Measurements from ENCODE around the gene COX19.

DNA sequence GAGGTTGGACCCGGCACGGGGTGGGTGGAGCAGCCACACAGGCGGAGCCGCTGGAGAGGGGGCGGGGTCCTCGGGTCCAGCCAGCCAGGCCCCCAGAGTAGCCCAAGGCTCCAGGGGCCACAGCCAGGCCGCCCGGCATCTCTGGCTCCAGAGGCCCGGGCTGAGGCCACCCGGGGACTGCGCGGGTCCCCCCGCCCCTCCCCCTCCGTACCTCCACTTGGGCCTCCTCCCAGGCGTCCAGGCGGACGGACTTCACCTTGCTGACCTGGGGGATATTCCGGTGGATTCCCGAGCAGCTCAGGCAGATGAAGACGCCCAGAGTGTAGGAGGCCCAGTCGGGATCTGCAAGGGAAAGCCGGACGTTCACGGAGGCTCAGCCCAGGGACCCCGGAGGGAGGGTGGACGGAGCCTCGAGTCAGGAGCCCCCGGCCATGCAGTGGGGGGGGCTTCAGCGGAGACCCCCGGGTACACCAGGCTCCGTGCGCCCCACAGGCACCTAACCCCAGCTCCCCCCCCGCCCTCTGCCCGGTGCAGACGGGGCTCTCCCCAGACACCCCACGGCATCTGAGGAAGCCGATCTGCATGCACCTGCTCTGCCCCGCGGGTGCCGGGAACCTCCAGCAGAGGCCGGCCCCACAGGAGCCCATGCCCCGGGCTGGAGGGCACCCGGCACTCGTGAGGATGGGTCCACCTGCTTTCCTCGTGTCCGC, 40.0 kb downstream of the COX19 start:
- TF ChIP-seq, protein P1, sequence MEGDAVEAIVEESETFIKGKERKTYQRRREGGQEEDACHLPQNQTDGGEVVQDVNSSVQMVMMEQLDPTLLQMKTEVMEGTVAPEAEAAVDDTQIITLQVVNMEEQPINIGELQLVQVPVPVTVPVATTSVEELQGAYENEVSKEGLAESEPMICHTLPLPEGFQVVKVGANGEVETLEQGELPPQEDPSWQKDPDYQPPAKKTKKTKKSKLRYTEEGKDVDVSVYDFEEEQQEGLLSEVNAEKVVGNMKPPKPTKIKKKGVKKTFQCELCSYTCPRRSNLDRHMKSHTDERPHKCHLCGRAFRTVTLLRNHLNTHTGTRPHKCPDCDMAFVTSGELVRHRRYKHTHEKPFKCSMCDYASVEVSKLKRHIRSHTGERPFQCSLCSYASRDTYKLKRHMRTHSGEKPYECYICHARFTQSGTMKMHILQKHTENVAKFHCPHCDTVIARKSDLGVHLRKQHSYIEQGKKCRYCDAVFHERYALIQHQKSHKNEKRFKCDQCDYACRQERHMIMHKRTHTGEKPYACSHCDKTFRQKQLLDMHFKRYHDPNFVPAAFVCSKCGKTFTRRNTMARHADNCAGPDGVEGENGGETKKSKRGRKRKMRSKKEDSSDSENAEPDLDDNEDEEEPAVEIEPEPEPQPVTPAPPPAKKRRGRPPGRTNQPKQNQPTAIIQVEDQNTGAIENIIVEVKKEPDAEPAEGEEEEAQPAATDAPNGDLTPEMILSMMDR (IDR thresholded peaks at IDR 0.05): no peak
- no peak for TF ChIP-seq POLR2A (IDR thresholded peaks at IDR 0.05)

Data from uterus (tissue), 2 donors.